PFSK-1 (cell line): Measurements from ENCODE around the gene ZMYND11.

Source experiments
- POLR2AphosphoS5 ChIP-seq: IDR thresholded peaks from 2 replicates; pipeline ENCODE4 v1.6.1; 2012; ENCODE audit warnings: low read depth, mild to moderate bottlenecking, control low read depth, low read length, moderate library complexity
- TAF1 ChIP-seq: IDR thresholded peaks from 2 replicates; pipeline ENCODE4 v1.6.1; 2012; ENCODE audit warnings: low read length, control low read depth, borderline replicate concordance; ENCODE audit not compliant: insufficient read depth

DNA sequence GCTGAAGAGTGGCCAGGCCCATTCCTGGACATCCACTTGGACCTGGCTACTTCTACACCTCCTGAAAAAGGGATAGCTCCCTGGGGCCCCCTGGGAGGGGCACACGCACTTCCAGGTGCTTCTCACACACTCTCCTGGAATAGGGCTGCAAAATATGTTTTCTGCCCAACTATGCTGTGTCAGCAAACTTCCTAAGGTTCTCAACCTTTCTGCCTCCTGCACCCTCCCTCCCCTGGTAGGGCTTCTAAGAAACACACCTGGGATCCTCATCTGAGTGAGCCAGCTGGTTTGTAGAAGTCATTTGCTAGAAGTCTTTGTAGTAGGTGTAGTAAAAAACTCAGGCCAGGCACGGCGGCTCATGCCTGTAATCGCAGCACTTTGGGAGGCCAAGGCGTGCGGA lies 136.5 kb downstream of the ZMYND11 start:
- TF ChIP-seq POLR2AphosphoS5 (no peak), TAF1 (no peak)
